ENCODE measurements around the gene UNC93A.
A peak's percentile ranks its signal among the peaks of the same experiment; 100 is the strongest.
"Not testable (repeated sequence)": the region's sequence is repeated elsewhere in the genome, so short reads cannot be mapped to it uniquely, and the experiment has no call there.

Gene UNC93A

DNA sequence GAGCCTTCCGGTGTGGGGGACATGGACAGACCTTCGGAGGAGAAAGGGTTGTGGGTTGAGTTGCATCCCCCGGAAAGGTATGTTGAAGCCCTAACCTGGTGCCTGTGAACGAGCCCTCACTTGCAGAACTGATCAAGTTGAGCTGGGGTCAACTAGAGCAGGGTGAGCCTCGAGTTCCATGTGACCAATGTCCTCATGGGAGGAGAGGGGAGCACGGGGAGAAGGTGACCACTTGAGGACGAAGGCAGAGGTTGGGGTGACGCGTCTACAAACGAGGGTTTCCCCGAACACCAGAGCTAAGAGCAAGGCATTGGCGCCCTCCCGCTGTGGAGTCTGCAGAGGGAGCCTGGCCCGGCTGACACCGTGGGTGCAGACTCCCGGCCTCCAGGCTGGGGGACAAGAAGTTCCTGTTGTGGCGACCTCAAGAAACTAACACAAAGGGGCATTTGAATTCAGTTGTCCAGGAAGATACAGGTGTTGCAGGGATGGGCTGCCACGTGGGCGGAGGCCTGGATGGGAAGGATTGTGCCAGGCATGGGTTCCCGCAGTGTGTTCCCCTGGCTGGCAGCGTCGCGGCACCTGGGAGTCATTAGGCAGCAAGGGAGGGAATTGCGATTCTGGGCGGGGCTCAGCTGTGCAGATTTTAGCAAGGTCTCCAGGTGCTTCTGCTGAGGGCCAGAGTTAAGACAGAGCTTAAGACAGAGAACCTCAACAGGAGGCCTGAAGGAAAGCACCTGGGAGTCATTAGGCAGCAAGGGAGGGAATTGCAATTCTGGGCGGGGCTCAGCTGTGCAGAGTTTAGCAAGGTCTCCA lies 20.4 kb upstream of the UNC93A start:
- no peak for DNase-seq (ENCODE audit: low read depth in 2 of 2)

DNA sequence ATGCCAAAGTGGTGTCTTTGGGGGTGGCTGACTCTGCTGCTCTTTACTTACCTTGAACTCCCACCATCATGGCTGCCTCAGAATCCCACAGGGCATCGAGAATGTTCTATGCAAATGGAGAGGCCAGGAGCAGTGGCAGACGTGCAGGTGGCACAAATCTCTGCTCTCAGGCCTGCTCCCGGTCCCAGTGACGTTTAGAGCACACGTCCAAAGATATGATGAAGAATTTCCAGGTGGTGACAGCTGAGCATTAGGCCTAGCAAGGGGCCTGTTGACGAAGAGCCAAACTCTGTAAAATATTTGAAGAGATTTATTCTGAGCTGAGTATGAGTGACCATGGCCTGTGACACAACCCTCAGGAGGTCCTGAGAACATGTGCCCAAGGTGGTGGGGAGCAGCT lies 19.0 kb upstream of the UNC93A start:
- DNase-seq (ENCODE audit: low read depth in 2 of 2), result no peak

DNA sequence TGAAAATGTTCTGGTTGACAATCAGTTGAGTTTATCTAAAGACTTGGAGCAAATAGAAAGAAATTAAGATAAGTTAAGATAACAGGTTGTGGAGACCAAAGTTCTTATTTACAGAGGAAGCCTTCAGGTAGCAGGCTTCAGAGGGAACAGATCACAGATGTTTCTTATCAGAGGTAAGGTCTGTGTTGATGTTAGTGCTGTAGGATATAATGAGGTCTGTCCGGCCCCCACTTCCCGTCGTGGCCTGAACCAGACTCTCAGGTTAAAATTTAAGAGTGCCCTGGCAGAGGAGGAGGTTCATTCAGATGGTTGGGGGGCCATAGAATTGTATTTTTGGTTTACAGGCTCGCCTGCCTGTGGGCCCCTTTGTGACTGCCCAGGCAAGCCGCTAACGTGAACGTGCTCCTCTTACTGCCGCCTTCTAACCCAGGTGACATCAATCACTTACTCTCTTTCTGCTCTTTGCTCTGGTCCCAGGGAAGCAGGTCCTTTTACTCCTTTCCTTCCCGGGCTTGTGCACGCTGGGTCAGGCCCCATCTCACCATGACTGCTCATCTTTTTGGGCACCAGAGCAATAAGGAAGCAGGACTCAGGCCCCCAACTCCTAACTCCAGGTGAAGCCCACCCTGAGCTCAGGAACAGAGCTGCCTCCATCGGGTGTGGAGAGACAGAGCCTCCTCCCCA lies 18.3 kb upstream of the UNC93A start:
- no peak for DNase-seq (ENCODE audit: low read depth in 2 of 2)

DNA sequence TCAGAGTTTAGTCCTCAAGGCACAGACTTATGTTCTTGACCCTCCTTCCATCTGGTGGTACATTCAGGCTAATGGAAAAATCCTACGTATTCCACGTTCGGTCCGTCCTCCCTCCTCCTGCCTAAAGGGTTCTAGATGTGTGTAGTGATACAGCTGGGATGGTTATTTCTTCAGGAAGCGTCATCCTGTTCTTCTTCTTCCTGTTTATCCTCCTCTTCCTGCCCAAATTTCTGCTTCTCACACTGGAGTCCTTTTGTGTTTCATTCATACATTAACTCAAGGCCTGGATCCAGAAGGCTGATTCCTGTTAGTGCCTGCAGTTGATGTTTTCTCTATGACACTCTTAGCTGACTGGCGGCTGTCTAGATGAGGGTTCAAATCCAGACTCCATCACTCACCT lies 16.8 kb upstream of the UNC93A start:
- DNase-seq (ENCODE audit: low read depth in 2 of 2), result no peak

DNA sequence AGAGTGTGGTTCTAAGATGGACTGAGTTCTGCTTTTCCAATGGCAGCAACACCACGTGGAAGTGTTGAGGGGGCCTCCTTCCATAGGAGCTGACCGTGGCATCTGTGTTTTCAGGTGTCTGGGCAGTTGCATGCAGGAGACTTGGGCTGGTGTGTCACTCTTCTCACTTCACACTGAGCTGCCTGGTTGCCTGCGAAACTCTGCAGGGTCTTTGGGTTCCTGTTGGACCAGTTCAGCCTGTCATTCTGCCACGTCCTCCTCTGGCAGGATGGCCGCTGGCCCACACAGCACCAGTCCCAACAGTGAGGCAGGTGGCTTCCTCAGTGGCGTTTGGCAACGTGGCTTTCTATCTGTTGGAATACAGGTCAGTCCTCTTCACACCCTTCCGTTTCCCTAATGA lies 16.1 kb upstream of the UNC93A start:
- DNase-seq (ENCODE audit: low read depth in 2 of 2), result no peak

DNA sequence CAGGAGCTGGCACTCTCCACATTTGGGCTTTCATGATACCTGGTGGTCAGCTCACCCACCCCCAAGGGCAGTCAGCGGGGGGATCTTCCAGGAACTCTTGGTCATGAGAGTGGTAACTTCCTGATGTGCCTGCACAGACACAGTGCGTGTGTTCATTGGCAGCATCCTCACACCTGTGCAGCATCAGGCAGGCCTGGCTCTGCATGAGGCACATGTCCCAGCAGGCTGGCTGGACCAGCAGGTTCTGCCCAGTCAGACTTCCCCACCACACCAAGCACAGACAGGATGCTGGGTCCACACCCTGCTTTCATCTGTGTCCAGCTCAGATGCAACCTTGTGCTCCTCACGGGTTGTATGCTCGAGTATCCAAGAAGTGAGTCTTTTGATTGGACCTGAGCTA lies 15.7 kb upstream of the UNC93A start:
- no peak for DNase-seq (ENCODE audit: low read depth in 2 of 2)

DNA sequence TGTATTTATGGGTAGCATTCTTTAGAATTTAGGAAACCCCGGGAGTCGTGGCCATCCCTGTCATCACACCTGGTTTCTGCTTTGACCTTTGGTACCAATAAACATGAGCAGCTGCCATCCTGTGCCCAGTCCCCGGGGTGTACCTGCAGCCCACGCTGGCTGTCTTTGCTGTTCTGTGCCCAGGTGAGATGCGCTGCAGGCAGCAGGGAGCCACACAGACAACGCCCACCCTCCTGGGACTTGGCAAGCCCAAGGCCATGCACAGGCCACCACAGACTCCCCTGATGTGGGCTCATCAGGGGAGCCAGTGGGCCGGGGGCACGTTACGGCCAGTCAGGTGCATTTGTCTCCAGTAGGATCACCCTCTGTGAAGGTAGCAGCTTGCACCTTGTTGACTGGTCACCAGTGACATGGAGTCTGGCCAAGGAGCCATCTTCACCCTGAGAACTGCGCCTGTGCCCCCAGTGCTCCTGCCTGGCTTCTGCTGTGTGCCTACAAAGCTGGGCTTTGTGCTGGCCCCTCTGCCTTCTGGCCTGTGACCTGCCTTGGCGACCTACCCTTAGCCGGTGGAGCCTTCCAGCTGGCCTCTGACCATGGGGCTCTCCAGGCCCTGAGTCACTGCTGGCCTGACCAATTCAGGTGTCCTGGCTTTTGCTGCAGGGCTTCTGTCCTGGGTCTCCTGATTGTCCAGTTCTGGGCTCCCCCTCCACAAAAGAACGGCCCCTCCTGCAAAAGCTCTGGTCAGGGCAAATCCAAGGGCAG lies 14.2 kb upstream of the UNC93A start:
- DNase-seq (ENCODE audit: low read depth in 2 of 2), result no peak

DNA sequence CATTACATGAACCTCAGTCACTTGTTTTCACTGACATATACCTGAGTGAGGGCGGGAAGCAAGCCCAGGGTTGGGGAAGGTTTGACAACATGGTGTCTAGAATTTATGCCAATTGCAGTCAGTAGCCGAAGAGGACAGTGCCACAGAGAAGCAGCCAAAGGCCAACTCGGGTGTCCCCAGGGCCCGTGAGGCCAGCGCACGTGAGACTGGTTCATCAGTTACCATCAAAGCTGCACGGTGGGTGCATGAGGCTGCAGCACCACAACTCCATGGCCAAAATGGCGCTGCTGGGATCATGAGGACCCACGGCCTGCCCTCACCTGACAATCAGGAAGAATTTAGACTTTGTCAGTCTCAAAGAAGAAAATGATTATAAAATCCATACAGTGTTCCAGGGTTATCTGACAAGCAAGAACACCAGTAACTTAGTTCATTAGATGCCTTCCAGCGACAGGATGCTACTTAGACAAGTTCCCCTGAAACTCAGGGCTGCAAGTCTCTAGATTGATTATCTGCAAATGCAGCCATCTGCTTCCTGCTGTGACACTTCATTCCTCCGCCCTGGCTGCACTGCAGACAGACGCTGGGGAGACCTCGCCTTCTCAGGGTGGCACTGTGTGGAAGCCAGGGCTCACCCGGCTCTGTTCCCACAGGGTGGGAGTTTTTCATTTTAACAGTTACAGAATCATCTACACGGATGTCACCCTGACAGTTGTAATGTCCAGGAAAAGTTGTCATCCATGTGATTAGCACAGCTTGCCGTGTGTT lies 12.8 kb upstream of the UNC93A start:
- DNase-seq (ENCODE audit: low read depth in 2 of 2), result not testable (repeated sequence)

DNA sequence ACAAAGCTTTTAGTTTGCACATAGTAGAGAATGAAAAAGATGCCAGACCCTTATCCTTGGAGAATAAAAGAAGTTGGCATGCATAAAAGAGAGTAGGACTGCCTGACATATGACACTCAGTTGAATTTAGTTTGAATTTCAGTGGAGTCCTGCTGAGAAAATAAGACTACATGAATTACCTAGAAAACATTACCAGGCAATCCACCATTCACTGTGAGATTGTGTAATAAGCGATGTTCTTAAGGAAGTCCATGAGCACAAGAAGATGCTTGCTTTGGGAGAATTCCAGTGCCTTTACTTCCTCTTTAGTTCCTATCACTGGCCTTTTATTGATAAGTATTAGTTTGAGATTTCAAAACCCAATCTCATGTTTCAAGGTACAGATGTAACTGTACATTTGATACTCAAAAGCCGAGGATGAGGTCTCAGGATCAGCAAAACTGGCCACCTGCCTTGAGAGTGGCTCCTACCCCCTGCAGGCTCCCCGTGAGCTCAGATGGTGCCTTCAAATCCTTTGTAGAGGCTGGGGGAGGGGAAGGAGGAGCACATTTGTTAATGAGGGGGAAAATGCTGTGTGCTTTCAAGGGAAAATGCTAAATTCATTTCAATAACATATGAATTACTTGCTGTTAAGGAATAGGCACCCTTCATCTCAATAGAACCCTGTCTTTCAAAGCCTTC lies 11.2 kb upstream of the UNC93A start:
- DNase-seq (ENCODE audit: low read depth in 2 of 2), result no peak

DNA sequence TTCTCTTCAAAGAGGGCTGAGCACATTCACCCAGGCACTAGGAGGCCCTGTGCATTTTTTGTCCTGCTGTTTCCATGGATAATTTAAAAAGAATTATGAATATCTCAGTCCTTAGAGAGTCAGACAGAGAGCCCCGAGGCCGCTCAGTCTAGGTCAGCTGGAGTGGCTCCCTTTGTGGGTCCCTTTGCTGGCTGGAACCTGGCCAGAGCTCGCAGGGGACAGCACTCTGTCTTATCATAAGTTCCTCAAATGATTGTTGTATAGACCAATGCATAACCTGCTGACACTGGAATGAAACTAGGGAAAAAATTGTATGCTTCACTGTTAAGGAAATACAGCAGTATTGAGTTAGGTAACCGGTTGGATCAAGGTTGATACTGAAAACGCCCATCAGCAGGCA lies 10.6 kb upstream of the UNC93A start:
- not testable (repeated sequence) for DNase-seq (ENCODE audit: low read depth in 2 of 2)

DNA sequence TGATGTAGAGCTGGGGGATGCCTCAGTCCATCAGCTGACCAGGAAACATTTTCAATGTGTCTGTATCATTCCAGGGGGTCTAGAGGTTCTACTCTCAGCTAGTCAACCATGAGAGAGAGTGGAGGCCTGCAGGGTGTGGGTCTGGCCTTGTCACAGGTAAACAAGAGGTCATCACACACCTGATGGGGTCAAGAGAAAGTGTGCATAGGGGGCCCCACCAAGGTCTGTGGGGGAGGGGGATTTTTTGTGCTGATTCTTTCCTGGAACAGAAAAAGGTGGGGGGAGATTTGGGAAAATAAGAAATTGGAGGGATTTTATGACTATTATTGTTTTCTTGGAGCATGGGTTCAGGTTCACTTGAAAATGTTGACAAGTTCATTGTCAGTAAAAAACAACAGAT lies 8.9 kb upstream of the UNC93A start:
- no peak for DNase-seq (ENCODE audit: low read depth in 2 of 2)

DNA sequence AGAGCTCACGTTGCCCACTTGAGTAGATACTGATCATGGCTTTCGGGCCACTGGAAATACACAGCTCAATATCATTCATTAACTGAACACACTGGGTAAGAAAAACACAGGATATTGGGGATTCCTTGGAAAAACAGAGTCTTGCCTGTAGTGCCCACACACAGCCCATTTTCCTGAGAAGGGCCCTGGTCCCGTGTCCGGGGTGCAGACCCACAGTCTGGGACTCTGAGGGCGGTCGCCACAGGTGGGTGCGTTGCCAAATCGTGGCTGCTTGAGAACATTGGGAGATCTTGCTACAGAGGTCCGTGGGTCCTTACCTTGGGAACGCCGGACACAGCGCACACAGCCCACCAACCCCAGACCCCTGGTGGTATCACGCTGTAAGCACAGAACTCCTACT lies 6.5 kb upstream of the UNC93A start:
- DNase-seq (ENCODE audit: low read depth in 2 of 2), result not testable (repeated sequence)

DNA sequence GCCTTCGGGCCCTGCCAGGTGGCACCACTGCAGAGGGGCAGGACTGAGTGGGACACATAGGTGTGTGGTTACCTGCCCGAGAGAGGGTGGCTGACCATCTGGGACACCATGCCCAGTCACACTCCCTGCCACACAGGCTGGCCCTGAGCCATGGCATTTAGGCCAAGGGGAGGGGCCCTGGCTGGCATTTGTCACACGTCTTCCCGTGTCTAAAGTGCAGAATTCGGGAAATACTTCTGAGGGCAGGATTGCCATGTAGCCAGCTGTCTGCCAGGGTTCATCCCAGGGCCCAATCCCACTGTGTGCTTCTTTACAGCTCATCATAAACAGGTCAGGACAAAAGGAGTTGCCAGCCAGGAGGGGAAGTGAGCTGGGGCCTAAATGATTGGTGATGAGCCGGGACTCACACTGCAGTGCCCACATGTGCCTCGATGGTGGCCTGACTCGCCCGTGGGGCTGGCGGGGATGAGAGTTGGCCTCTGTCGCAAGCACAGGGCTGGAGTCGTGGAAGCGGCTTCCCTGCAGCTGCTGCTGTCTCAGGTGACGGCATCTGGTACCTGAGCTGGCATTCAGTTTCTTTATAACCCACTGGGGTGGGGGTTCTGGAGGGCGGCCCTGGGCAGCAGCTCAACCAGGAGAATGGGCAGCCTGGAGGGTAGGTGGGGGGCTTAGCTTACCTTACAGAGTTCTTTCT lies 5.9 kb upstream of the UNC93A start:
- DNase-seq (ENCODE audit: low read depth in 2 of 2), result no peak

DNA sequence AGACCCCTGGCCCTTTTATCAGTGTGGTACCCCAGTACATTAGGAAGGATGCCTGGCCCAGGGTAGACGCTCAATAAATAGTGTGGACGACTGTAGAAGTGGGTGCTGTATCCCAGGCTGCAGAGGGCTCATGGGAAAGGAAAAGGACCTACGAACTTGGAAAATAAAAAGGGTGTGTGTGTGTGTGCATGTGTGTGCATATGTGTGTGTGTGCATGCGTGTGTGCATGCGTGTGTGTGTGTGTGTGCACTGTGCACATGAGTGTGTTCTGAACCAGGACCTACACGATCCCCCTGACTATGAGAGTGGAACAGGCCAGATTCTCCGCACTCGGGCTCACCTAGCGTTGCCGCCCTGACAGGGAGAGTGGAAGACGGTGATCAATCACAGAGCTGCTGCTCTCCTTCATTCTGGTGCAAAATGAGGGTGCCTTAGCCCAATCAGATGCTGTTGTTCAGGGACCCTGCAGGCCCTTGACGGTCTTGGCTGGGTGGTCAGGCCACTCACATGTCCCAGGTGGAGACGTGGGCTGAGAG lies 3.5 kb upstream of the UNC93A start:
- no peak for DNase-seq (ENCODE audit: low read depth in 2 of 2)

DNA sequence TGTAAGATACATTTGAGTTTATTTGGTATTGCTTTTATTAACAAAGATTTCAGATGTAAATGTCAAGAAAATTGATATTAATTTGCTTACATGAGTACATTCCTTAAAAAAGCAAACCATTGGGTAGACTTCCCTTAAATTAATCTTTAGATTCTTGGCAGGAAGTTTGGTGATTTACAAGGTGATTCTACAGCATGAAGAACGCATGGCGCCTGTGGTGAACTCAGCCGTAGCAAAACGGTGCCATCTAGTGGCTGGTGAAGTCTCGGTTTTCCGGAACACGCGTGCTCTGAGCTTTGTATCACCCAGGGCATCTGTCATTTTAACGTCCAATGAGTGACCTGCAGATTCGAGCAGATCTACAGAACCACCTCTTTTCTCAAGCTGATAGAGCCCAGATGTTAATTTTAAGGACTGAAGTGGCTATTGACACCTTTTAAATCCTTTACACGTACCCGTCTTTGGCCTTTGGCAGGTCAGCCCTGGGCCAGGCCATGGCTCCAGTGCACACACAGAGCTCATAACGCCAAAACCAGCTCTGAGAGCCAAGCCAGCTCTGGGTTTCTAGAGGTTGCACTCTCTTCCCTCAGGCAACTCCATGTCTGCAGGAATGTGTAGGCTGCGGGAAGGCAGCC lies 2.4 kb upstream of the UNC93A start:
- DNase-seq (ENCODE audit: low read depth in 2 of 2), result peak in 1 of 2 experiments; percentile 4

DNA sequence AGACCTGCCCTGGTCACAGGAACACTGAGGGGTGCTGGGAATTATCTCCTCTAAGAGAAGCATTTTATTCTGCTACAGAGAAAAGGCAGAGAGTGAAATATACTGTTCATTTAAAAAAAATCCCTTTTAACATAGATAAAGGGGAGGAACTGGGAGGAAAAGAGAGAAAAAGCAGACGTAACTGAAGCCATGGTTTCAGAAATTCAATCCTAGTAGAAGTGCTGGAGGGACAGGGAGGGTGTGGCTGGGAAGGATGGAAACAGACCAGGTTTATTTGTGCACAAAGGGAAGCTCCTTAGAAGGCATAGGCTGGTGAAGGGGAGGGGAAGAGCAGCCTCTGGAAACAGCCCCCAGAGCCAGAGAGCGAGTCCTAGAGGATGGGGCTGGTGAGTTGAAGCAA lies 1.8 kb upstream of the UNC93A start:
- not testable (repeated sequence) for DNase-seq (ENCODE audit: low read depth in 2 of 2)

DNA sequence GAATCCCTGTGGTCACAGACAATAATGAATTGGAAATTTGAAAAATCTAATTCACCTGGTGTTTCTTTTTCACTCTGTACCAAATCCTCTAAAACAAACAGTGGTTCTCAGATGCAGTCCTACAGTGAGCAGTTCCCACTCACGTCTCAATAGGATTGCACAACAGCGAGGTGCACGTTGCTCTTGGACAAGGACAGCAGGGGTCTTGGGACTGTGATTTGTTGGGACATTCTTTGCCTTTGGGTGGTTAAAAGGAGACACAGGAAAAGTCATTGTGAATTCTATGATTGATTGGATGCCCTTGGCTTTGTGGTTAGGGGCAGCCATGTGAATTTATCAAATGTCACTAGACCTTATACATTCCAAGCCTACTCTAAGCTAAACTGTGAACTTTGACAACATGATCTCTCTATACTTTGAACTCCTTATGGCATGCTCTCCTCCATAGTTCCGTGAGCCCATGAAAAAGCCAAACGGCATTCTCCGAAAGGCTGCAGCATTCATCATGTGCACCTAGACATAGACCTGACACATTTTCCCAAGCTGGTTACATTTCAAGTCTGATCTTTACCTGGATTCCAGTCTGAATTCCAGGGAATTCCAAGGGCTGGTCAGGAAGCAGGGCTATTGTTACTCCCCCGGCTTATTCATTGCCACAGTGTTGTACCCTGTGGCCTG lies 647 bp downstream of the UNC93A start:
- DNase-seq (ENCODE audit: low read depth in 2 of 2), result no peak

DNA sequence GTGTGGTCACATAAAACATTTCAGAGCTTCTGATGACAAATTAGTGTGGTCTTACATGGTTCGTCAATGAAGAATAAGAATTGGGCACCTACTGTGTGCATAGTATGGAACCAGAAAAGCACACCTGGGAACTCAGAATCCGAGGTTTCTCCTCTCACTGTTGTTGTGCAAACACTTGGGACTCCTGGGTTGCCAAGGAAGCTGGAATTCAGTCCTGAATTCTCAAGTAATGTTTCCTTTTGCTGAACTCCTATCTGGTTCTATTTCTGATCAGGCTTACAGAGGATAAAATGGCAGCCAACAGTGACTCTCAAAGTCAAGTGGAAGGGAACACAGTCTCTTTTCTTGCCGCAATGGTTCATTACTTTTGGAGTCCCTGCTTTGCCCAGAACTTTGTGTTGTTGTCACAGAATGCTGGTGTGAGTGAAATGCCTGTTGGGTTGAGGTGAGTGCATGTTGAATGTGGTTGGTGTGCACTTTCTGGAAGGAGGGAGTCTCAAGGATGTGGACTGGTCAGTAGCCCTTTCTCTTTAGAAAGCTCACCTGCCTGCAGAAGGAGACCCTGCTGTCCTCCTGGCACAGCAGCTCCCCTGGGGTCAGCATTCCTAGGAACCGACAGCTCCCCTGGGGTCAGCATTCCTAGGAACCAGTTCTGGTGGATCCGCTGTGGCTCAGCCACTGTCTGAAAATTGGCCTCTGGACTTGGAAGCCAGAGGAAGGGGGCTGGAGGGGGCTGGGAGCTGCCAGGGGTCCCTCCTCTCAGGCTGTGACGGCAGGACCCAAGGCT lies 1.4 kb downstream of the UNC93A start:
- DNase-seq (ENCODE audit: low read depth in 2 of 2), result no peak

All from fibroblast of skin of left quadriceps (primary cell).